WI38 (cell line): ENCODE measurements around the gene FKBP1B.
"Not testable (repeated sequence)": the region's sequence is repeated elsewhere in the genome, so short reads cannot be mapped to it uniquely, and the experiment has no call there.

ENCODE experiments used
- H3K4me3 ChIP-seq: 2 replicates; pipeline ENCODE4 v1.5.1; 2011; ENCODE audit warnings: low read depth, mild to moderate bottlenecking, control low read depth, low read length
- CTCF ChIP-seq: IDR thresholded peaks from 2 replicates; pipeline ENCODE4 v1.5.1; 2012; ENCODE audit warnings: low read depth, mild to moderate bottlenecking, control low read depth, low read length

The FKBP1B gene

DNA sequence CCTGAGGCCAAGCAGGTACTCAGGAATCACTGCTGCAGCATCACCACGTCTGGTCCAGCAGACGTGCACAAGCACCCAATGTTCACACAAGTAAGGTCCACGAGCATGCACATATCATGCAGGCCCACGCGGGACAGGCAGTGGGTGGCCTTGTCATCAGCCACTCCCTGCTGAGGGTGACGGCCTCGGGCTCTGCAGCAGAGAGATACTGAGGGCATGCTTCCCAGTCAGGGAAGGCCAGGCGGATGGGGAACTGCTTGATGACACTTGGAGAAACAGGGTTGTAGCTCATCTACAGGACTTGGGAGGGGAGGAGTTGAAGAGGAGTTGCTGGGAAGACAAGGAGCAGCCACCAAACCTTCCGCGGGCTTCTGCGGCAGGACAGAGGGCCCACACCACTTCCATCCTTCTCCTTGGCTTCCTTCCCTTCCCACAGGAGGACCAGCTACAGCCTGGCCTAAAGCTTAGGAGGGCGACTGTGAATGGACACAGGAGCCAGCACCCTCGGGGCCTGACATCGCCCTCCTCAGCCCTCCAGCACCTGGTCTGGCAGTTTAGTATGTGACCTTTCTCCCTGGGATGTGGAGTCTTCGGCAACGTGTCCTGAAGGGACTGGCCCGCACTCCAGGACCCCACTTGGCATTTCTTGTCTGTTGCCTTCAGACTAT, 24.4 kb upstream of the FKBP1B start:
- no peak for TF ChIP-seq CTCF
- no peak overlapping the region for H3K4me3 ChIP-seq

- H3K4me3 ChIP-seq = no peak overlapping the region
- TF ChIP-seq CTCF = no peak
These were observed 23.3 kb upstream of the FKBP1B start for GRCh38 chr2:24026233-24026632.

GRCh38 chr2:24038786-24039499, 10.6 kb upstream of the FKBP1B start:
- no peak overlapping the region for H3K4me3 ChIP-seq
- no peak for TF ChIP-seq CTCF

DNA sequence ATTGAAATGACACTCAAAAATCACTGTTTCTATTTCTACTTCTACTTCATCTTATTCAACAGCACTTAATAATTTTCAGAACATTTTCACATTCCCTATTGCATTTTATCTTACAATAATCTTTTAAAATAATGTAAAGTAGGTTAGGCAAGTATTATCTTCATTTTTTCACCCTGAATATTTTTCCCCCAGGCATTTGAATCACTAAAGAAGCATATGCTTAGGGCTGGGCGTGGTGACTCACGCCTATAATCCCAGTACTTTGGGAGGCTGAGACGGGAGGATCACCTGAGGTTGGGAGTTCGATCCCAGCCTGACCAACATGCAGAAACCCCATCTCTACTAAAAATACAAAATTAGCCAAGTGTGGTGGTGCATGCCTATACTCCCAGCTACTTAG, 9.0 kb upstream of the FKBP1B start:
- no peak for TF ChIP-seq CTCF
- H3K4me3 ChIP-seq = no peak overlapping the region

GRCh38 chr2:24043133-24043532, 6.4 kb upstream of the FKBP1B start:
- H3K4me3 ChIP-seq = not testable (repeated sequence)

- peak overlapping the region; percentile 84 for H3K4me3 ChIP-seq
- TF ChIP-seq CTCF = no peak
These were observed 3.7 kb upstream of the FKBP1B start for GRCh38 chr2:24045511-24046508.

- TF ChIP-seq CTCF = no peak
- H3K4me3 ChIP-seq = peak overlapping the region; percentile 84
These were observed 3.0 kb upstream of the FKBP1B start for GRCh38 chr2:24046599-24046929.
